CD4-positive, alpha-beta T cell treated with Interleukin-6 for 4 hours (primary cell): ENCODE measurements around the gene SYPL1.

ENCODE experiments used
- DNase-seq: peaks from one replicate; pipeline ENCODE4 v3.0.0-alpha.2; 2020; ENCODE audit warnings: mixed read lengths

SYPL1 gene

DNA sequence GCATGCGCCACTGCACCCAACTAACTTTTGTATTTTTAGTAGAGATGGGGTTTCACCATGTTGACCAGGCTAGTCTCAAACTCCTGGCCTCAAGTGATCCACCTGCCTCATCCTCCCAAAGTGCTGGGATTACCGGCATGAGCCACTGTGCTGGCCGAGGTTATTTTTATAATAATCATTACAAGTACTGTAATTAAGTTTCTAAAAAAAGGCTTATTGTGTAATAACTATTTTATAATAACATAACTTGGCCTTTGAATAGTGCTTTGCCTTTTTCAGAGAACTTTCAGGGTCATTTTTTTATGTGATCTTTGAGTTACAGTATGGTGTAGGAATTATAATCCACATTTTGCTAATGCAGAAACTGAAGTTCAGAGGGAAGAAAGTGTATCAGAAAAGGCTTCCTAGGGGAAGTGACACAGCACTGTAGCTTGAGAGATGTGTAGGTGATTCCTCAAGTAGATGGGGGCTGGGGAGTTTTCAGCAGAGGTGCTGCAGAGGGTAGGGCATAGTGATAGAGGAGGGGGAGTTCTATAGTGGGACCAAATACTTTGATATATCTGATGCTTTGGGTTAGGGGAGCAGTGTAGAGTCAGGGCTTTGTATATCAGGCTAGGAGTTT, 9.2 kb upstream of the SYPL1 start:
- DNase-seq, result no peak

GRCh38 chr7:106120500-106120899, 8.4 kb upstream of the SYPL1 start:
- DNase-seq, result no peak

DNA sequence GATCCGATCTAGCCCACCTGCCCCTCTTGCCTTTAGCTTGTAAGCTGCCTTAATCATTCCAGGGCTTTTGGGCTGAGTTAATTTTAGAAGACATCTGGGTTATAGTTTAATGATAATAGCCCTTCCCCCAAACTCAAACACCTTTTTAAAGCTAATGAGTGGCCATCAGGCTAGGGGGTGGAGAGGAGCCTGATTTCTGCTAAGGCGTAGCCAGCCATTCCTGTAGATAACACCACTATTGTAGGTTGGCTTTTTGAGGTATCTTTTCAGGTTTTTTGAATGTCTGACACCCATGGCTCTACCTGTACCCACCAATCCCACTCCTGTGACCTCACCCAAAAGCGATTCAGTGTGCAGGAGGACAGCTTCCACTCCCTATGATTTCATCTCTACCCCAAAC, 7.6 kb upstream of the SYPL1 start:
- DNase-seq, result no peak

- no peak for DNase-seq
Measured at GRCh38 chr7:106117786-106118544, 5.9 kb upstream of the SYPL1 start.

DNA sequence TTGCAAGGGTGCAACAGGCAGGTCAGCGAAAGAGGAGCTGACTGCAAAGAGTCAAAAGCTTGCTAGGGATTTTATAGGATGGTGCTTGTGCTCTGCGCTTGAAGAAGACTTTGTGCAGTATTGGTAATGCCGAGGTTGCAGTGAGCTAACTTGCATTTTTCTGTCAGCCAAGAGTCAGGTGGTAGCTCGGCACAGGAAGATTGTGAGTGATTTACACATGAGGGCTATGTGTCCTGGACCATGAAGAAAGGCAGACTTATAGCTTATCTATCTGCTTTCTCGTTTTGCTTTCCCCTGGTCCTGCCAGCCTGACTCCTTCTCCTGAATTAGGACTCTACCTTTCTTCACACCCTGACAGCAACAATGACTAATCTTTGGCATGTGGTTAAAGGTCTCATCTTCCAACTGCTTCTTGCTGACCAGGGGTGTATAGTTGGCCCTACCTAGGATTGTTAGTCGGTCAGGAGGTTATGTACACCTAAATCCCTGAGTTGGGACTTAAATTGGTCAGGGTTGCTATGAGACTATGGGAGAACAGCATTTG, 4.1 kb upstream of the SYPL1 start:
- DNase-seq, result no peak

- DNase-seq, result peak; percentile 58
Measured at GRCh38 chr7:106114716-106115383, 2.7 kb upstream of the SYPL1 start.

DNA sequence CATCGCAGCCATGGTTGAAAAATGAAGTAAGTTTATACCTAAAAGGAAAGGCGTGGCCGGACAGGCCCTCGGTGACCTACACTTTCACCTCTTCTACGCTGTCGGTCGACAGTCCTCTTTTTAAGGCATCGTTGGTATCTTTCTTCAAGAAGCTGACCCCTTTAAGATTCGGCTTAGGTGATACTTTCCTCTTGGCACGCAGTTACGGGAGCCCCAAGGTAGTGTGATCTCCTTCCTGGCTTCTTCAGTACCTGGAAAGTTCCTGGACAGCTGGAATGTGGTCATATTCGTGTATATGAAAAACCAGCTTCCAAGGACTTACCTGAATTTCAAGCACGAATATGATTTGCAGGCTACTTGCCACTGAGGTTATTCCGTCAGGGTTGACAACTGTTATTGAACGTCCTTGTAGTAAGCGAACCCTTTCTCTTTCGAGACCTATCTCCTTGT, 885 bp upstream of the SYPL1 start:
- DNase-seq, result peak; percentile 7

- no peak for DNase-seq
Measured at GRCh38 chr7:106111655-106112117, 426 bp downstream of the SYPL1 start.

DNA sequence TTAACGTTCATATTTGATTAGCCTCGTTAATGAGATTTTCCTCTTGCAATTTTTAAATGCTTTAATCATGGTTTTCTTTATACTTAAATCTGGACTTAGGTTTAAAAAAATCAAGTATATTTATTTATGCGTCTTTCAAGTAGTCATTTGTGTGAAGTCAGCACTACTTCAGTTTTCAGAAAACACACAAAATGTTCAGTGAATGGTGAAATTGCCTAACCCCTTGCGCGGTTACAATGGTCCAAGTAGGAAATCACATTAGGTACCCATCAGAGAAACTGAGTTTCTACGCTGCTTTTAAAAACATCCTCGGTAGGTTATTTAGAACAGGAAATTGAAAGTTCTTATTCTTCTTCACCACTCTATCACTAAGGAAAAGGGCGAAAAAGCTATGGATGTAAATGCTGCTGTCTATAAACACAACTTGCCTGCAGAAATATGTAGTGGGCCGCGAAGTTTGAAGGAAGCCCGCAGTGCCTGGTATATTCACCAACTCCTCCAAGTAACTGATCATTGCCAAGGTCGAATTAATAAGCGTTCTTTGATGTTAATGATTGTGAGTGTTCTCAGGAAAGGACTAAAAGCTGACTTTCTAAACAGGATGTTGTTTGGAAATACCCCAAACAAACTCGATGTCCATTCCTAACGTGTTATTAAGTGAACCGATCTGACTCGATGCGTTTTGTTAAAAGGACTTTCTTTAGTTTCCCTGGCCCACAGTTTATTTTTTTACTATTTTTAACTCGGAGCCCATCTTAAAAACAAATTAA, 1.0 kb downstream of the SYPL1 start:
- DNase-seq, result no peak

GRCh38 chr7:106110238-106110560, 1.9 kb downstream of the SYPL1 start:
- DNase-seq, result no peak

DNA sequence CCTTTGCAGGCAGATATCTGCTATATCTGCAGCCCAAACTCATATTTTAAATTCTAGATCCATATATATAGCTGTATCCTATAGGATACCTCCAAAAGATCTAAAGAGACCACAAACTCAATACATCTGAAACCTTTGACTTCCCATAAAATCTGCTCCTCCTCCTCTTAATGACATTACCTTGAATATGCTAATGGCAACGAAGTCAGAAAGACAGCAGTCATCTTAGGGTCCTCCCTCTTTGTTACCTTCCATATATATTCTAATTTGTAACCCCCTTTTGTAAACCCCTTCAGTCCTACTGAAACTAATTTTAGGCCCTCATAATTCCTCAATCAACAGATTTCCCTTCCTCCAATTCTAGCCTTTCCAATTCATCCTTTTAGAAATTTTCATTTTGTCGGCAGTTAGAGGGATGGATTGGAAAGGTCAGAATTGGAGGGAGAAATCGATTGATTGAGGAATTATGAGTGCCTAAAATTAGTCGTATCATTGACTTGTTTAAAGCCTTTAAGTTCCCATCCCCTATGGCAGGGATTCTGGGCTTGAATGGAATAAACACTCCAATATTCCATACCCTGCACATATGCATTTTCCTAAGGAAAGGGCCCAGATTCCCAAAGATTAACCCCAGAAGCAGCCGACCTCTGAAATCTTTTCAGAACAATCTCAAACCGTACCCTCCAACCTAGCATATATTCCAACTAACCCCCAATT, 2.4 kb downstream of the SYPL1 start:
- DNase-seq, result no peak

DNA sequence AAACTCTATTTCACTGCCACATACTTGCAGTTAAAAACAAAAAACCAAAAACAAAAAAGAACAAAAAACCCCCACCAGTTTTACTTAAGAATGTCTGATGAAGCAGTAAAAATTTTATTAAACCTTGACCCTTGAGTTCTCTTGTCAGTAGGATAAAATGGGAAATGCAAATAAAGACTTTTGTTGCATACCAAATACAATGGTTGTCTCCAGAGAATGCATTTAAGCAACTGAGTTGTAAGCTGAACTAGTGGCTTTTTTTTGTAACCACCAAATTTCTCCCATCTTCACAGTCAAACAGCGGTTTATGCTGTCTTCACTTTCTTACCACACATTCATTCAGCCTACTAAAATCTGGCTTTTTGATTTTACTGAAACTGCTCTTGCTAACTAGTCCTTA, 3.1 kb downstream of the SYPL1 start:
- DNase-seq, result no peak

- no peak for DNase-seq
Measured at GRCh38 chr7:106104721-106105260, 7.3 kb downstream of the SYPL1 start.

DNA sequence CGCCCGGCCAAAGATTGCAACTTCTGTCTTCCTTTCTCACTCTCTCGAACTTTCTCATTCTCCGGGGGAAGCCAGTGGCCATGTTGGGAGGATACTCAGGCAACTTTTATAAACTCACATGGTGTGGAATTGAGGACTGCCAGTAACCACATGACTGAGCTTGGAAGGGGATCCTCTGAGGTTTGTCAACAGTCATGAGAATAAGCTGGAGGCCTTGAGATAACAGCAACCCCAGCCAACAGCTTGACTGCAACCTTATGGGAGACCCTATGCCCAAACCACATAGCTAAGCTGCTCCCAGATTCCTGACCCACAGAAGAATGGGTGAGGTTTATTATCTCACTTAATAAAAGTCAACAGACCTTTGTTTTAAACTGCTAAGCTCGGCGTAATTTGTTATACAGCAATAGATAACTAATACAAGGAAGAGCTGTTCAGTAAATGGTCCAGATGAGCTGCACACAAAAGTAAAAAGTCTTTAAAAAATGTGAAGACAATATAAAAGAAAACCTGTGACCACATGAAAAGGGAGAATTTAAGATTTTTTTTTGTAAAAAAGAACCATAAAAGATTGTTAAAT, 9.6 kb downstream of the SYPL1 start:
- DNase-seq, result no peak

DNA sequence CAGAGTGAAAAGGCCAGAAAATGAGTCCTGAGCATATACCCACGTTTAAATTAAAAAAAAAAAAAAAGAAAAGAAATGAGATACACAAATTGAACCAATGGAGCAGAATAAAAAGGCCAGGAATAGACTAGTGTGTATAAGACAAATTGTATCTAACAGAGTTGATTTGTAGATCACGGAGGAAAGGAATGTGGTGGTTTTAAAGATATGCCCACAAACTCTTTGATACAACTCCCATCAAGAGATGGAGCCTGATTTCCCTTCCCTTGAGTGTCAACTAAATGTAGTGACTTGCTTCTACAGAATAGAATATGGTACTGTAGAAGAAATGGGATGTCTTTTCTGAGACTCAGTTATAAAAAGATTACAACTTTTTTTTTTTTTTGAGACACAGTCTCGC, 10.4 kb downstream of the SYPL1 start:
- DNase-seq, result no peak

GRCh38 chr7:106100863-106101629, 11.1 kb downstream of the SYPL1 start:
- DNase-seq, result no peak

DNA sequence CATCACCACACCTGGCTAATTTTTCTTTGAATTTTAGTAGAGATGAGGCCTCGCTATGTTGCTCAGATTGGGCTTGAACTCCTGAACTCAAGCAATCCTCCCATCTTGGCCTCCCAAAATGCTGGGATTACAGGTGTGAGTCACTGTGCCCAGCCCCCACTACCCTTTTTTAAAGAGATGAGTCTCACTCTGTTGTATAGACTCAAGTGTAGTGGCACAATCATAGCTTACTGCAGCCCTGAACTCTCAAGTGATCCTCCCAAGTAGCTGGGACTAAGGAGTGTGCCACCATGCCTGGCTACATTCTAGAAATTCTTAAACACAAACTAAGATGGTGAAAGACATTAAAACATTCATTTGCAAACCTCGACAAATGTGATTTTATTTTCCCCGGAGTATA, 12.6 kb downstream of the SYPL1 start:
- no peak for DNase-seq

GRCh38 chr7:106098889-106099288, 13.2 kb downstream of the SYPL1 start:
- no peak for DNase-seq

- DNase-seq, result no peak
Measured at GRCh38 chr7:106095634-106096033, 16.5 kb downstream of the SYPL1 start.

DNA sequence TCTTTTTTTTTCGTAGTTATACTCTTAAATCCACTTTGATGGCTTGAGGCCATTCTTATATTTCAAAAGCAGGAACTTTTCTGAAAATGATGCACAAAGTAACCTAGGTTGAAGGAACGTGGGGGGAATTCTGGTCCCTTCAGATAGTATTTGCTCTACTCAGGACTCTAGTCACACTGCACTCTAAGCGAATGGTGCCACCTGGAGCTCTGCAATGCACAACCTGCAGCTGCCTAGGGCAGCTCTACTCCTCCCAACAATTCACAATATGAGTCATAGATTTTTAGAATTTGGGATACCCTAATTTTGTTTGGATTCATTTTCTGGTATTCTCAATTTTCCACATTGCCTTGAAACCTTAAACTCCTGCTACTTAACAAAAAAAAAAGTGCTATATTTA, 17.3 kb downstream of the SYPL1 start:
- DNase-seq, result no peak

DNA sequence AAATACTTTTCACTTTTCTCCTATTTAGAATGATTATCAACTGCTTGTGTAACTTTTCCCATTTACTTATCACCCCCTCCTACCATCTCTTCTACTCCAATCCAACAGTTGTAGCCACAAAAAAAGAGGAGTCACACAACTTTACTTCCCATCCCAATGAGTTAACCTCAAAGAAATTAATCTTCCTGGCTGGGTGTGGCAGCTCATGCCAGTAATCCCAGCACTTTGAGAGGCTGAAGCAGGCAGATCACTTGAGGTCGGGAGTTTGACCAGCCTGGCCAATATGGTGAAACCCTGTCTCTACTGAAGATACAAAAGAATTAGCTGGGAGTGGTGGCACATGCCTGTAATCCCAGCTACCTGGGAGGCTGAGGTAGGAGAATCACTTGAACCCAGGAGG, 19.9 kb downstream of the SYPL1 start:
- no peak for DNase-seq
